Epithelial cell of esophagus (primary cell): ENCODE results near the gene TDRD12.
"Not testable (repeated sequence)": the region's sequence is repeated elsewhere in the genome, so short reads cannot be mapped to it uniquely, and the experiment has no call there.

Experiments
- DNase-seq: peaks from one replicate; pipeline ENCODE4 v3.0.0; 2010; ENCODE audit warnings: low read depth
- H3K4me3 ChIP-seq: 2 replicates; pipeline ENCODE4 v1.5.1; 2011; ENCODE audit warnings: mild to moderate bottlenecking, low read length, control low read depth
- CTCF ChIP-seq: IDR thresholded peaks from 2 replicates; pipeline ENCODE4 v1.5.1; 2011; ENCODE audit warnings: low read depth, mild to moderate bottlenecking, low read length, control low read depth, inconsistent platforms; ENCODE audit not compliant: insufficient read depth; ENCODE audit errors: missing control alignments

Gene TDRD12

GRCh38 chr19:32828643-32829344, 109.2 kb downstream of the TDRD12 start:
- no peak for TF ChIP-seq CTCF
- H3K4me3 ChIP-seq, result no peak overlapping the region
- DNase-seq, result no peak

GRCh38 chr19:32829345-32829896, 109.9 kb downstream of the TDRD12 start:
- no peak for TF ChIP-seq CTCF
- H3K4me3 ChIP-seq, result no peak overlapping the region
- DNase-seq, result no peak

DNA sequence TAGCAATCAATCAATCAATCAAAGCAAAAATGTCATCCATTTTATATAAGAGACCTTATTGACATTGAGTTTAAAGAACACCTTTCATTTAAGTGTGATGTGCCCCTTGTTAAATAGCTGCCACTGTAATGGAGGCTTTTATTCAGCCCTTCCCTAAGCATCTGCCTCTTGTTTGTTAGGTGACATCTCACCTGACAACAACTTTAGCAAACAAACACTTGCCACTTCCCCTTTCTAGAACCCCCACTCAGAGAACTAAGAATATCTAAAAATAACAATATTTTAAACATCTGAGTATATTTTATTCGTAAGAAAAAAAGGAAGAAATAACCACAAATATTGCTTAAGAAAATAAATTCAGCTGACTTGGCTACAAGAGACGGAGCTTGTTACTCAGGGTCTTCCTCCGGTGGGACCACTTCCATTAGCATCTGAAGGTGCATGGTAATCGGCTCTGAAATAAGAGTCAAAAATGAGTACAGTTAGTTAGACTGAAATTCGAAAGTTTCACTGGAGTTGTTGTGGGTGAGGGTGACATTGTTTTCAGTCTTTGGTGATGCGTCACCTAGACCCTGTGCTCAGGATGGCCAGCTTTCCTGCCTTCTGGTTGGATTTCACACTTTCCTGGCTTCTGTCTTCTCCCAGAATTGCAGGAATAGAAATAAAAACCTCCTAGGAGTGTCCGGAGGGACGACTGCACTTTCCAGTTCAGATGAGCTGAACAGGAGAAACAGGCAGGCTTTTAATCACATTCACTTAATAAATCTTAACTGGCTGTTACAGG, 110.9 kb downstream of the TDRD12 start:
- no peak for TF ChIP-seq CTCF
- no peak for DNase-seq
- H3K4me3 ChIP-seq, result no peak overlapping the region

DNA sequence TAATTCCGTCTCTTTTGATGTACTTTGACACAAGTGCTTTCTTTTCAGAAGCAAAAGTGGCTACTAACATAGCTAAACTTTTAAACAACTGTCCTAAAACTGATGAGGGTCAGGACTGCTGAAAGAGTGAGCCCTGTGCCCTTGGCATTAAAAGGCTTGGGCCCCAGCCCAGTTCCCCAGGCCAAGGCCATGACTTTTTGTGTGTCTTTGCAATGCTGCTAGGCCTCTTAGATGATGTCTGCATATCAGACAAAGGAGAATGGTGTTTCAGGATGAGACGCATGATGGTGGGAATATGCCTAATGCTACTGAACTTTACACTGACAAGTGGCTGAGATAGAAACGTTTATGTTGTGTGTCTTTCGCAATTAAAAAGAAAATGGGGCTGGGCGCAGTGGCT, 112.0 kb downstream of the TDRD12 start:
- DNase-seq, result no peak
- H3K4me3 ChIP-seq, result no peak overlapping the region
- TF ChIP-seq CTCF, result no peak

DNA sequence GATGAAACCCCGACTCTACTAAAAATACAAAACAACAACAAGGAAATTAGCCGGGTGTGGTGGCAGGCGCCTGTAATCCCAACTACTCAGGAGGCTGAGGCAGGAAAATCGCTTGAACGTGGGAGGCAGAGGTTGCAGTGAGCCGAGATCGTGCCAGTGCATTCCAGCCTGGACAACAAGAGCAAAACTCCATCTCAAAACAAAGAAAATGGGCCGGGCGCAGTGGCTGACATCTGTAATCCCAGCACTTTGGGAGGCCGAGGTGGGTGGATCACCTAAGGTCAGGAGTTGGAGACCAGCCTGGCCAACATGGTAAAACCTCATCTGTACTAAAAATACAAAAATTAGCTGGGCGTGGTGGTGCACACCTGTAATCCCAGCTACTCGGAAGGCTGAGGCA, 112.5 kb downstream of the TDRD12 start:
- DNase-seq, H3K4me3 ChIP-seq: not testable (repeated sequence)

DNA sequence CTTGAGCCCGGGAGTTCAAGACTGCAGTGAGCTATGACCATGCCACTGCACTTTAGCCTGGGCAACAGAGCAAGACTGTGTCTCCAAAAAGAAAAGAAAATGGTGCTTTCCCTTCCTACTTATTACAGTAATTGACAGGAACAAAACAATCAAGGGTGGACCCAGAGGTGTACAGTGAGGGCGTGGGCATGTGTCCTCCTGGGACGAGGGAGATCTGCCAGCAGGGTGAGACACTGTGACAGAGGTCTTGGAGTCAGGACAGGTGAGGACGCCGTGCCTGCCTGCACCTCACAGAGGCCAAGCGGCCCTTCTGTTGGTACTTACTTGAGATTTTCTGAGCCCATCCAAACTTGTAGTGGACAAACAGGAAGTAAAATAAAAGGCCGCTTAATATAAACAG, 113.3 kb downstream of the TDRD12 start:
- not testable (repeated sequence) for DNase-seq, H3K4me3 ChIP-seq

- H3K4me3 ChIP-seq, DNase-seq: not testable (repeated sequence)
Measured at GRCh38 chr19:32833388-32833787, 113.8 kb downstream of the TDRD12 start.

DNA sequence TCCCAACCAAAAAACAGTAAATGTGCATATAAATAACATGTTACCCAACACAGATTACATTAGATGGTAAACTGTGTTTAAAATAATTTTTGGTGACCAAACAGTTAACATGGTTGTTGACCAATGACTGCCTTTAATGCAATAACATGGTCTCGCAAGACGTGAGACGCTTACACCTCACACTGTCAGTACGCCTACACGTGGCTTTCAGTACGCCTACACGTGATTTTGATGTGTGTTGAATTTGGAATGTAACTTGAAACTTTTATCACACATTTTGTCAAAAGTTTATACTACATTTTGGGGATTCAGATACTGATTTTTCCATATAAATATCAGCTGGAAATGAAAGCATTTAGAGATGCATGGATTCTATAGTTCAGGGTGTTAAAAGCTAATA, 118.0 kb downstream of the TDRD12 start:
- H3K4me3 ChIP-seq, result no peak overlapping the region
- no peak for TF ChIP-seq CTCF
- no peak for DNase-seq
